ENCODE data around the gene SMIM20. TPM values are rescaled to one million over a fixed set of nuclear protein-coding genes. Genes with fewer than 3 reads are reported as not detected.

SMIM20 gene
- total and polyA plus RNA-seq, 10 donors: 15.7 to 61.0 (median 21.4) TPM

- Histone ChIP-seq H3K4me3 (no peak overlapping the region), H3K4me1 (peaks cover 0 to 13% (median 10%) of the 10 kb centered on the region in 6 donors), H3K27me3 (replicated peaks in 1 of 7) (no peaks in the 10 kb centered on the region), H3K27ac (no peak overlapping the region), H3K36me3 (no peaks in the 10 kb centered on the region), H3K9me3 (no peaks in the 10 kb centered on the region)
- TF ChIP-seq POLR2A (IDR thresholded peaks at IDR 0.05) (no peak), POLR2AphosphoS5 (IDR thresholded peaks at IDR 0.05) (no peak), CTCF (IDR thresholded peaks at IDR 0.05 in 8 of 11, conservative IDR thresholded peaks at IDR 0.05 in 3 of 11) (no peak)
- intact Hi-C loops (cut with DNase I; ENCODE audit: low total_unique reads): no loop called here
- DNase-seq: no peak
These were observed 25.2 kb upstream of the SMIM20 start for GRCh38 chr4:25888781-25889180.

GRCh38 chr4:25889589-25890503, 24.2 kb upstream of the SMIM20 start:
- DNase-seq: no peak
- no peak overlapping the region for H3K27ac ChIP-seq
- H3K36me3 ChIP-seq: no peaks in the 10 kb centered on the region
- 88 to 93% (median 91%) methylated on average over 14 of the region's 14 CpGs for WGBS, 5 donors
- no peak overlapping the region for H3K4me3 ChIP-seq
- no peak for TF ChIP-seq POLR2AphosphoS5 (IDR thresholded peaks at IDR 0.05)
- no peak for TF ChIP-seq CTCF (IDR thresholded peaks at IDR 0.05 in 8 of 11, conservative IDR thresholded peaks at IDR 0.05 in 3 of 11)
- intact Hi-C loops (cut with DNase I; ENCODE audit: low total_unique reads): no loop called here
- no peaks in the 10 kb centered on the region for H3K9me3 ChIP-seq
- H3K27me3 ChIP-seq (replicated peaks in 1 of 7): no peaks in the 10 kb centered on the region
- peaks cover 0 to 2% (median under 1%) of the 10 kb centered on the region in 6 donors for H3K4me1 ChIP-seq

GRCh38 chr4:25890571-25891485, 23.2 kb upstream of the SMIM20 start:
- intact Hi-C loops (cut with DNase I; ENCODE audit: low total_unique reads): no loop called here
- no peaks in the 10 kb centered on the region for H3K36me3 ChIP-seq
- no peaks in the 10 kb centered on the region for H3K9me3 ChIP-seq
- 60 to 83% (median 76%) methylated on average over 11 of the region's 11 CpGs for WGBS, 5 donors
- TF ChIP-seq CTCF (IDR thresholded peaks at IDR 0.05 in 8 of 11, conservative IDR thresholded peaks at IDR 0.05 in 3 of 11): no peak
- TF ChIP-seq POLR2AphosphoS5 (IDR thresholded peaks at IDR 0.05): no peak
- TF ChIP-seq POLR2A (IDR thresholded peaks at IDR 0.05): no peak
- no peak overlapping the region for H3K4me3 ChIP-seq
- H3K4me1 ChIP-seq: no peaks in the 10 kb centered on the region
- H3K27me3 ChIP-seq (replicated peaks in 1 of 7): no peaks in the 10 kb centered on the region
- DNase-seq: no peak
- H3K27ac ChIP-seq: no peak overlapping the region

- Histone ChIP-seq H3K9me3 (no peaks in the 10 kb centered on the region), H3K27ac (no peak overlapping the region), H3K36me3 (no peaks in the 10 kb centered on the region), H3K4me3 (no peak overlapping the region), H3K27me3 (replicated peaks in 1 of 7) (no peaks in the 10 kb centered on the region), H3K4me1 (no peaks in the 10 kb centered on the region)
- no peak for TF ChIP-seq POLR2A (IDR thresholded peaks at IDR 0.05)
- no peak for TF ChIP-seq POLR2AphosphoS5 (IDR thresholded peaks at IDR 0.05)
- TF ChIP-seq CTCF (IDR thresholded peaks at IDR 0.05 in 8 of 11, conservative IDR thresholded peaks at IDR 0.05 in 3 of 11): no peak
- WGBS, 5 donors: 83 to 90% (median 88%) methylated on average over 6 of the region's 6 CpGs
- DNase-seq: no peak
- intact Hi-C loops (cut with DNase I; ENCODE audit: low total_unique reads): no loop called here
These were observed 21.2 kb upstream of the SMIM20 start for GRCh38 chr4:25892796-25893195.

All from spleen (tissue), 11 donors.